Activated CD4-positive, alpha-beta memory T cell treated with anti-CD3 and anti-CD28 coated beads, Interleukin-2, amount 10 ng/mL, durations not matched to agents 7 days and 5 days (primary cell): Measurements from ENCODE around the gene SNRNP40. TPM values are rescaled to one million over a fixed set of nuclear protein-coding genes. Genes with fewer than 3 reads are reported as not detected.
"Not testable (repeated sequence)": the region's sequence is repeated elsewhere in the genome, so short reads cannot be mapped to it uniquely, and the experiment has no call there.

Experiments
- CTCF ChIA-PET: fragments of 350-600 bp; sonication (Branson Sonifier 250); formaldehyde crosslinking; loops from one replicate; lab custom pipeline; 2021; ENCODE audit warnings: antibody characterized with exemption, inconsistent platforms; lab: Charles Lee
- POLR2A ChIA-PET: fragments of 350-600 bp; sonication (Branson Sonifier 250); formaldehyde crosslinking; loops from one replicate; lab custom pipeline; 2021; ENCODE audit warnings: antibody characterized with exemption; lab: Charles Lee
- DNase-seq: peaks from one replicate; pipeline ENCODE4 v3.0.0-alpha.2; 2020
- H3K27ac Mint-ChIP-seq: one replicate; pipeline ENCODE4 v1.8.0; 2021; ENCODE audit warnings: mild to moderate bottlenecking, mixed read lengths
- H3K27me3 Mint-ChIP-seq: one replicate; pipeline ENCODE4 v1.8.0; 2021; ENCODE audit warnings: mixed read lengths
- H3K36me3 Mint-ChIP-seq: one replicate; pipeline ENCODE4 v1.8.0; 2021; ENCODE audit warnings: low read depth, mixed read lengths
- H3K4me1 Mint-ChIP-seq: one replicate; pipeline ENCODE4 v1.8.0; 2021; ENCODE audit warnings: mixed read lengths
- H3K4me3 Mint-ChIP-seq: one replicate; pipeline ENCODE4 v1.8.0; 2021; ENCODE audit warnings: mild to moderate bottlenecking, mixed read lengths
- H3K9me3 Mint-ChIP-seq: one replicate; pipeline ENCODE4 v1.8.0; 2021; ENCODE audit warnings: mixed read lengths
- total RNA-seq, 2 experiments: library from RNA; stranded (reverse); gene quantifications; one replicate each; pipeline ENCODE4 v1.2.3, GENCODE V29; 2021

The SNRNP40 gene
- total RNA-seq, 2 experiments from 2014 or later = 75.7 to 78.0 TPM

DNA sequence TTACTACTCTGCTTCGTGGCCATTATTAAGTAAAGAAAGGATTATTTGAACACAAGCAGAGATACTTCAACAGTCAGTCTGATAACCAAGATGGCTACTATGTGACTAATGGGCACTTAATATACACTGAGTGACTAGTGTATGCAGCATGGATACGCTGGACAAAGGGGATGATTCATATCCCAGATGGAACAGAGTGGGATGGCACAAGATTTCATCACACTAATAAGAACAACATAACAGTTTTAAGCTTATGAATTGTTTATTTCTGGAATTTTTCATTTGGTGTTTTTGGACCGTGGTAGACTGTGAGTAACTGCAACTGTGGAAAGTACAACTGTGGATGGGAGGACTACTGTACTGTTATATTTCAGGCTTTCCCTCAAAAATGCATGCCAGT, 9.7 kb upstream of the SNRNP40 start:
- Mint-ChIP-seq H3K4me3 (no peak overlapping the region), H3K27ac (no peak overlapping the region), H3K36me3 (peaks cover 10% of the 10 kb centered on the region), H3K4me1 (peaks cover 6% of the 10 kb centered on the region), H3K27me3 (no peaks in the 10 kb centered on the region), H3K9me3 (no peaks in the 10 kb centered on the region)
- POLR2A ChIA-PET = interaction anchor here (3.2 kb wide), 1 partner anchor 9 kb away, joined by 18 read pairs; the partner anchor contains the start of genes SNRNP40 and ZCCHC17
- CTCF ChIA-PET = no interaction called here
- no peak for DNase-seq

DNA sequence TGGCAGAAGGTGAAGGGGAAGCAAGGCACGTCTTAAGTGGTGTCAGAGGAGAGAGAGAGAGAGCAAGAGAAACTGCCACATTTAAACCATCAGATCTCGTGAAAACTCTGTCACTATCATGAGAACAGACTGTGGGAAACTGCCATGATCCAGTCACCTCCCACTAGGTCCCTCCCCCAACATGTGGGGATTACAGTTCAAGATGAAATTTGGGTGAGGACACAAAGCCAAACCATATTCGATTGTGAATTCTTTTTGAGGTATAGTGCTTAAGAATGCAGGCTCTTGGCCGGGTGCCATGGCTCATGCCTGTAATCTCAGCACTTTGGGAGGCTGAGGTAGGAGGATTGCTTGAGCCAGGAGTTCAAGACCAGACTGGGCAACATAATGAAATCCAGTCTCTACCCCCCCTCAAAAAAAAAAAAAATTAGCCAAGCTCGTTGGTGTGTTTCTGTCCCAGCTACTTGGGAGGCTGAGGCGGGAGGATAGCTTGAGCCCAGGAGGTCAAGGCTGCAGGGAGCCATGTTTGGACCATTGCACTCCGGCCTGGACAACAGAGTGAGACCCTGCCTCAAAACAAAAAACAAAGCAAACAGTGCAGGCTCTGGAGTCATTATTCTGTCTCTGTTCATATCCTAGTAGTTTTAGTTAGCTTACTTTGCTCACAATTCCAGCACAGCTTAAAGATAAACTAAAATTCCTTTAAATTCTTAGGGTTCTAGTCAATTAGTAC, 6.3 kb upstream of the SNRNP40 start:
- ChIA-PET CTCF (interaction anchor here (1.0 kb wide), 1 partner anchor 559 kb away, joined by 3 read pairs; no protein-coding TSS in a partner anchor), POLR2A (no interaction called here)
- H3K4me3 Mint-ChIP-seq = no peak overlapping the region
- no peak overlapping the region for H3K27ac Mint-ChIP-seq
- no peaks in the 10 kb centered on the region for H3K27me3 Mint-ChIP-seq
- peaks cover 11% of the 10 kb centered on the region for H3K36me3 Mint-ChIP-seq
- peaks cover 20% of the 10 kb centered on the region for H3K4me1 Mint-ChIP-seq
- no peak for DNase-seq
- no peaks in the 10 kb centered on the region for H3K9me3 Mint-ChIP-seq

DNA sequence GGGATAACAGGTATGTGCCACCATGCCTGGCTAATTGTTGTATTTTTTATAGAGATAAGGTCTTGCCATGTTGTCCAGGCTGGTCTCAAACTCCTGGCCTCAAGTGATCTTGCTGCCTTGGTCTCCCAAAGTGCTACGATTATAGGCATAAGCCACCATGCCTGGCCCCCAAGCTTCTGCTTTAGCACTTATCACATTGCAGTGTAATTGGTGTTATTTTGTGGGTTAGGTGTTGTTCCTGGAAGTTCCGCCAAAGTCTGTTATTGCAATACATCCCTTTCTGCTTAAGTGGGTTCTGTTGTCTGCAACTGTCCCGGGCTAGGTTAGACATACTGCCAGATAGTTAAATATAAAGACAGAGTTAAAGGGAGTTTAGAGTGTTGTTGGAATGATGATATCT, 3.6 kb upstream of the SNRNP40 start:
- ChIA-PET POLR2A (no interaction called here), CTCF (no interaction called here)
- Mint-ChIP-seq H3K4me3 (no peak overlapping the region), H3K36me3 (peaks cover 12% of the 10 kb centered on the region), H3K9me3 (no peaks in the 10 kb centered on the region), H3K27ac (no peak overlapping the region), H3K27me3 (no peaks in the 10 kb centered on the region), H3K4me1 (peaks cover 24% of the 10 kb centered on the region)
- no peak for DNase-seq

DNA sequence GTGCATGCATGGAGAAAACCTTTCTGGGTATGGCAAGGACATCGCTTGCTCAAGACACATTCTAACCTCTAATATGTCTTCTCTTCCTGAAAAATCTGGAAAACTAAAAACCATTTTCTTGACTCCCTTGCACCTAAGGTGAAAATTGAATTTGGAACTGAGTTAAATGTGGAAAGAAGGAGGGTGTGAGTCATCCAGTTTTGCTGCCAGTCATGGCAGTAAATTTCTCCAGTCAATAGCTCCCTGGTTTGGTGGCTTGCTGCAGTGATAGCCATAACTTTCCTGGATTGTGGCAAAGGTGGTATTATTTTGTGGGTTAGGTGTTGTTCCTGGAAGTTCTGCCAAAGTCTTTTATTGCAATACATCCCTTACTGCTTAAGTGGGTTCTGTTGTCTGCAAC, 2.8 kb upstream of the SNRNP40 start:
- no peak for DNase-seq
- no peak overlapping the region for H3K27ac Mint-ChIP-seq
- no peaks in the 10 kb centered on the region for H3K9me3 Mint-ChIP-seq
- H3K36me3 Mint-ChIP-seq = peaks cover 17% of the 10 kb centered on the region
- no peaks in the 10 kb centered on the region for H3K27me3 Mint-ChIP-seq
- H3K4me3 Mint-ChIP-seq = no peak overlapping the region
- POLR2A ChIA-PET = interaction anchor here (4.1 kb wide), 1 partner anchor 8 kb away, joined by 18 read pairs; no protein-coding TSS in a partner anchor
- CTCF ChIA-PET = no interaction called here
- peaks cover 29% of the 10 kb centered on the region for H3K4me1 Mint-ChIP-seq

DNA sequence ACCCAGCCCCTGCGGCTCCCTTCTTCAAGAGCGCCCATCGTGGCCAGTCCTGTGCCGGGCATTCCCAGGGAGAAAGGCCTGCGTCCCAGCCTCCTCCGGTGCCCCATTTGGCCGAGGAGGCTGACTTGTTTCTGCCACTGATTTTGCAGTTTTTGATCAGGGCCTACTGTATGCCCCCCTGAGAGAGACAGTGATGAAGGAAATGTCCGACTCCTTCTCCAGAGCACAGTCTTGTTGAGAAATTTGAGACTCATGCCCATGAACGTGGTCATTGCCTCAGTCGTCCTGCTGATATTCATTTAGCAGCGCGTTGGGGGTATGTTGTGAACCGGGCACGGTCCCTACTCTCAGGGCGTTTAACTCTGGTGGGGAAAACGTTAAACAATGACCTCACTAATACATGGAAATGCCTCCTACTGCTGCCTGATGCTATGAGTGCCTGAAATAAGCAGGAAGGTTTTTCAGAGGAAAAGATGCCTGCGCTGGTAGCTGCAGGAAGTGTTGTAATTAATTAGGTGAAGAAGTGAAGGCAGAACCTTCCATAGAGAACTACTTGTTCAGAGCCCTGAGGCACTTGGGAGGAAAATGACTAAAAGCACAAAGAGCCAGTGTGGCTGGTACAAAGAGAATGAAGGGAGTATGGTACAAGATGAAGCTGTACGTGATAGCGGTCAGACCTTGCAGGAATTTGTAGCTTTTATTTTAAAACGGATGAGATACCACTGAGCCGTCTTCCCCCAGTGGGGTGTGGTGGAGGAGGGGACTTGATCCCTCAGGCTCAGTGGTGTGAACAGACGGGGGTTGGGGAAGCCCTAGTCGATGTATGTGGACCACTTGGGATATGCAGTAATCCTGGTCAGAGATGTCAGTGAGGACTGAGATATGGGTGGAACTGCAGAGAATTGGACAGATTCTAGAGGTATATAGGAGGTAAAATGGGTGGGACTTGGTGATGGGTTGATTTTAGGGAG, 974 bp upstream of the SNRNP40 start:
- H3K27me3 Mint-ChIP-seq = no peaks in the 10 kb centered on the region
- no peak overlapping the region for H3K27ac Mint-ChIP-seq
- no peaks in the 10 kb centered on the region for H3K9me3 Mint-ChIP-seq
- no peak overlapping the region for H3K4me3 Mint-ChIP-seq
- peaks cover 31% of the 10 kb centered on the region for H3K4me1 Mint-ChIP-seq
- H3K36me3 Mint-ChIP-seq = peaks cover 27% of the 10 kb centered on the region
- ChIA-PET POLR2A (interaction anchor here (0.7 to 4.1 kb wide), 24 partner anchors 10 to 590 kb away, joined by 3 to 18 read pairs (median 4); partner anchors contain the start of genes FABP3 and SERINC2), CTCF (interaction anchor here (0.7 to 1.6 kb wide), 9 partner anchors 11 to 251 kb away, joined by 3 to 7 read pairs (median 3); partner anchors contain the start of gene PUM1)
- no peak for DNase-seq

DNA sequence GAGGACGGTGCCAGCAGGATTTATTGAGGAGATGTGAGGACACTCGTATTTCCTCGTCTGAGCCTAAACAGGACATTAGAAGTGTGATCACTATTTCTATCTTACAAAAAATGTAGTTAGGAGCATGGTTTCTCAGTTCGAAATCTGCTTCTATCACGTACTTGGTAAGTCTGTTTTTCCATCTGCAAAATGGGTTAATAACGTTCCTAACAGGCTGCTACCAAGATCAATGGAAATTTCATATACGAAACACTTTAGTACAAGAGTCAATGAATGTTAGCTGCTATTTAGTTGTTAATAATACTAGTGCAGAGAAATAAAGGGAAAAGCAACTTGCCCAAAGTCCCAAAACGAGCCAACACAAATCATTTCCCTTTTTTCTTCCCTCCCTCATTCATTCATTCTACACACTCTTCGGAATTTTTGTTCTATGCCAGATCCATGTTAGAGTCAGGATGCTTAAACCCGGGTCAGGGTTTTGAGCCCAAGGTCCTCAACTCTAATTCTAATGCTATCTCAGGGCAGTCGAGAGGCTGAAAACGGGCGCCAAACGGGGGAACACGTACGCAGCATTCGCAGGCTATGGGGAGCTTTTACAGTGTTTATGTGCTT, 608 bp downstream of the SNRNP40 start:
- H3K4me3 Mint-ChIP-seq = no peak overlapping the region
- peaks cover 31% of the 10 kb centered on the region for H3K4me1 Mint-ChIP-seq
- no peak for DNase-seq
- H3K27ac Mint-ChIP-seq = no peak overlapping the region
- no peaks in the 10 kb centered on the region for H3K9me3 Mint-ChIP-seq
- CTCF ChIA-PET = interaction anchor here (0.6 to 1.6 kb wide), 7 partner anchors 11 to 253 kb away, joined by 3 to 7 read pairs (median 4); no protein-coding TSS in a partner anchor
- H3K36me3 Mint-ChIP-seq = peaks cover 42% of the 10 kb centered on the region
- no peaks in the 10 kb centered on the region for H3K27me3 Mint-ChIP-seq
- POLR2A ChIA-PET = interaction anchor here (0.6 to 4.1 kb wide), 23 partner anchors 11 to 648 kb away, joined by 3 to 18 read pairs (median 3); partner anchors contain the start of genes FABP3 and SERINC2

DNA sequence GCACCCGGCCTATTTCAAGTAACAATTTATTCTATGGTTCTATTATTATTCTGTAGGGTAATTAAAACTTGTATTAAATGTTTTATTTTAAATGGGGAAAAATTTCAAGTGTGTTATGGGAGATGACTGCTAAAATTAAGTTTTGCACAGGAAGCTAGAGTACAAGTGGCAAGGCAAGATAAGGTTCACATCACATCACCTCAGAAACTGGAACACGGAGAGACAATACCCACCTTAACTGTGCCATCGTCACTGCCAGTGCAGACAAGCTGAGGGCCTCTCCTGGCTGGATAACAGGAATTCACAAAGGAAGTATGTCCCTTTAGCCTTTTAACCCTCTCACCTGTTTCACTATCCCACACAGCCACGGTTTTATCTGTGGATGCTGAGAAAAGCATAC, 7.6 kb downstream of the SNRNP40 start:
- CTCF ChIA-PET = no interaction called here
- no peaks in the 10 kb centered on the region for H3K9me3 Mint-ChIP-seq
- no peak overlapping the region for H3K27ac Mint-ChIP-seq
- H3K36me3 Mint-ChIP-seq = peaks cover 60% of the 10 kb centered on the region
- no peaks in the 10 kb centered on the region for H3K27me3 Mint-ChIP-seq
- H3K4me3 Mint-ChIP-seq = no peak overlapping the region
- H3K4me1 Mint-ChIP-seq = peaks cover 2% of the 10 kb centered on the region
- DNase-seq = no peak
- POLR2A ChIA-PET = no interaction called here

DNA sequence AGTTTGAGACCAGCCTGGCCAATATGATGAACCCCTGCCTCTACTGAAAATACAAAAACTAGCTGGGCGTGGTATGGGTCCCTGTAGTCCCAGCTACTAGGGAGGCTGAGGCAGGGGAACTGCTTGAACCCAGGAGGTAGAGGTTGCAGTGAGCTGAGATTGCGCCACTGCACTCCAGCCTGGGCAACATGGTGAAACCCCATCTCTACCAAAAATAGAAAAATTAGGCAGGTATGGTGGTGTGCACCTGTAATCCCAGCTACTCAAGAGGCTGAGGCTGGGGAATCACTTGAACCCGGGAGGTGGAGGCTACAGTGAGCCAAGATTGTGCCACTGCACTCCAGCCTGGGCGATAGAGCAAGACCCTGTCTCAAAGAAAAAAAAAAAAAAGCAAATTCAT, 8.8 kb downstream of the SNRNP40 start:
- POLR2A ChIA-PET = interaction anchor here (0.7 kb wide), 1 partner anchor 9 kb away, joined by 3 read pairs; the partner anchor contains the start of genes SNRNP40 and ZCCHC17
- H3K4me3 Mint-ChIP-seq, DNase-seq, H3K4me1 Mint-ChIP-seq, CTCF ChIA-PET, H3K27ac Mint-ChIP-seq, H3K27me3 Mint-ChIP-seq, H3K9me3 Mint-ChIP-seq: not testable (repeated sequence)
- H3K36me3 Mint-ChIP-seq = peaks cover 59% of the 10 kb centered on the region

DNA sequence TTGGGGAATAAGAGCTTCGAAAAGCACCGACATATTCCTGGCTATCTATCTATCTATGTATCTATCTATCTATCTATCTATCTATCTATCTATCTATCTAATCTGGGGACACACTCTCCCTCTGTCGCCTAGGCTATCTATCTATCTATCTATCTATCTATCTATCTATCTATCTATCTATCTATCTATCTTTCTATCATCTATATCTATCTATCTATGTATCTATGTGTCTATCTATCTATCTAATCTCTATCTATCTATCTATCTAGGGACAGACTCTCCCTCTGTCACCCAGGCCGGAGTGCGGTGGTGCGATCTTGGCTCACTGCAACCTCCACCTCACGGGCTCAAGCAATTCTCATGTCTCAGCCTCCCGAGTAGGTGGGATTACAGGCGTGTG, 14.2 kb downstream of the SNRNP40 start:
- H3K36me3 Mint-ChIP-seq = peaks cover 59% of the 10 kb centered on the region

DNA sequence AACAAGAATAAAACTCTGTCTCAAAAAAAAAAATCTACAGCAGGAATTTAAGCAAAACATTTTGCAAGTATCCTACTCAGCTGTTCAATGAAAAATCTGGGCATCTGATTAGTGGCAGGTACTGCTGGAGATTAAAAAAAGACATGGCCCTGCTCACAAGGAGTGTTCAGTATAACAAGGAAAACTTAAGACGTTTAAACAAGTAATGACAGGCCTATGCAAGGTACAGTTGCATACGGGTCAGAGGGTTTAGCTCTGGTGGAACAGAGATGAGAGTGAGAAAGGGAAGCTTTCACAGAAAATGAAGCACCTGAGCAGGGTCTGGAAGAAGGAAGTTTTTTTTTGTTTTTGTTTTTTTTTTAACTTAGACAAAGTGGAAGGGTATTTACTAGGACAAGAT, 23.0 kb downstream of the SNRNP40 start:
- DNase-seq = no peak
- Mint-ChIP-seq H3K4me1 (no peaks in the 10 kb centered on the region), H3K36me3 (peaks cover 47% of the 10 kb centered on the region), H3K27ac (peak overlapping the region; percentile 27), H3K27me3 (no peaks in the 10 kb centered on the region), H3K4me3 (no peak overlapping the region), H3K9me3 (no peaks in the 10 kb centered on the region)
- POLR2A ChIA-PET = no interaction called here
- CTCF ChIA-PET = interaction anchor here (0.6 to 0.9 kb wide), 2 partner anchors 92 to 899 kb away, joined by 3 read pairs; no protein-coding TSS in a partner anchor

More for the DNA sequence above, 14.2 kb downstream of the SNRNP40 start:
- H3K9me3 Mint-ChIP-seq, H3K4me3 Mint-ChIP-seq, DNase-seq, H3K4me1 Mint-ChIP-seq, H3K27me3 Mint-ChIP-seq, CTCF ChIA-PET, H3K27ac Mint-ChIP-seq: not testable (repeated sequence)
- POLR2A ChIA-PET = interaction anchor here (2.1 kb wide), 1 partner anchor 14 kb away, joined by 10 read pairs; the partner anchor contains the start of genes SNRNP40 and ZCCHC17

DNA sequence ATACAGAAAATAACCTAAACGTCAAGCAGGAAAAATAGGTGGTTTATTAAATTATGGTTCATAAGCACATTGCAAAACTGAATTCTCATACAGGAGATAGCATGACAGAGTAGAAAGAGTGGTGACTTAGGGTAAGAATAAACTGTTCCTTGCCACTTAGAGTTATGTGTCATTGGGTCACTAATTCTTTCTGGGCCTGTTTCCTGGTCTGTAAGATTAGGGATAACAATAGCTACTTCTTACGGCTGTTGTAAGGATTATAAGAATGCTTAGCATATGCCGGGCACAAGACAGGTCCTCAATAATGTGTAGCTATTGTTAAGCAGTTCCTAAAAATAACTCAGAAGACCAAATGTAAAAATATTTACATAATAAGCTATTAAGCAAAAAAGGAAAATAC, 24.2 kb downstream of the SNRNP40 start:
- peaks cover 47% of the 10 kb centered on the region for H3K36me3 Mint-ChIP-seq
- DNase-seq = no peak
- ChIA-PET POLR2A (interaction anchor here (1.1 kb wide), 1 partner anchor 25 kb away, joined by 3 read pairs; no protein-coding TSS in a partner anchor), CTCF (interaction anchor here (0.7 kb wide), 1 partner anchor 39 kb away, joined by 3 read pairs; no protein-coding TSS in a partner anchor)
- no peaks in the 10 kb centered on the region for H3K9me3 Mint-ChIP-seq
- H3K4me3 Mint-ChIP-seq = no peak overlapping the region
- no peaks in the 10 kb centered on the region for H3K27me3 Mint-ChIP-seq
- no peak overlapping the region for H3K27ac Mint-ChIP-seq
- no peaks in the 10 kb centered on the region for H3K4me1 Mint-ChIP-seq

DNA sequence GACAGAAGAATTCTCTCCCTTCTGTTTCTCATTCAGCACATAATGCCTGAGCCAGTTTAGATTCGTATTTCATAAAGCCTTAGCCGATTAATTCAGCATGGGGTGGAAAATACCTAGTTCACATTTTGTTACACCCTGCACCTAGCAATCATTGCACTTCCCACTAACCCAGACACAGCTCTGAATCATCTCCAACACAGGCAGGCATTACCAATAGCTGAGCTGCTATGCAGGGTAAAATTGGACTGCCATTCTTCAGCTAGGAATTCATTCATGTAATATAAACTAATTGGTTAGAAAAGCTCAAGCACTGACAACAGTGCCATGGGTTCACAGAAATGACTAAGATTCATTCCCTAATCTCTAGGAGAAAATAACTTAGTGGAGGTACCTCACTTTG, 30.0 kb downstream of the SNRNP40 start:
- Mint-ChIP-seq H3K27ac (no peak overlapping the region), H3K9me3 (no peaks in the 10 kb centered on the region), H3K36me3 (peaks cover 44% of the 10 kb centered on the region), H3K4me1 (no peaks in the 10 kb centered on the region), H3K27me3 (no peaks in the 10 kb centered on the region), H3K4me3 (no peak overlapping the region)
- DNase-seq = no peak
- POLR2A ChIA-PET = no interaction called here
- CTCF ChIA-PET = no interaction called here
